Measurements from ENCODE around the gene DAND5. TPM values are rescaled to one million over a fixed set of nuclear protein-coding genes. Genes with fewer than 3 reads are reported as not detected.
A peak's percentile ranks its signal among the peaks of the same experiment; 100 is the strongest.

DAND5 gene
- polyA plus RNA-seq, 1 experiment, result not detected

GRCh38 chr19:12995596-12996405 lies 26.4 kb downstream of the DAND5 start:
- ChIA-PET CTCF (interaction anchor here (1.1 kb wide), 1 partner anchor 66 kb away, joined by 6 read pairs; no protein-coding TSS in a partner anchor), POLR2A (interaction anchor here (1.3 kb wide), 1 partner anchor 18 kb away, joined by 4 read pairs; no protein-coding TSS in a partner anchor)
- no peak for TF ChIP-seq CTCF (IDR thresholded peaks at IDR 0.05; ENCODE audit: low read depth, low read length)
- Histone ChIP-seq H3K27me3 (ENCODE audit: control insufficient read depth, insufficient read depth, low read length) (no peaks in the 10 kb centered on the region), H3K27ac (ENCODE audit: low read depth, low read length) (no peak overlapping the region), H3K4me3 (ENCODE audit: low read depth, low read length) (peak overlapping the region; percentile 89), H3K9me3 (ENCODE audit: control insufficient read depth, insufficient read depth, low read length) (no peaks in the 10 kb centered on the region; the same call in 1 of the 2 replicates)
- no peak for DNase-seq (ENCODE audit: low read depth, low spot score)

DNA sequence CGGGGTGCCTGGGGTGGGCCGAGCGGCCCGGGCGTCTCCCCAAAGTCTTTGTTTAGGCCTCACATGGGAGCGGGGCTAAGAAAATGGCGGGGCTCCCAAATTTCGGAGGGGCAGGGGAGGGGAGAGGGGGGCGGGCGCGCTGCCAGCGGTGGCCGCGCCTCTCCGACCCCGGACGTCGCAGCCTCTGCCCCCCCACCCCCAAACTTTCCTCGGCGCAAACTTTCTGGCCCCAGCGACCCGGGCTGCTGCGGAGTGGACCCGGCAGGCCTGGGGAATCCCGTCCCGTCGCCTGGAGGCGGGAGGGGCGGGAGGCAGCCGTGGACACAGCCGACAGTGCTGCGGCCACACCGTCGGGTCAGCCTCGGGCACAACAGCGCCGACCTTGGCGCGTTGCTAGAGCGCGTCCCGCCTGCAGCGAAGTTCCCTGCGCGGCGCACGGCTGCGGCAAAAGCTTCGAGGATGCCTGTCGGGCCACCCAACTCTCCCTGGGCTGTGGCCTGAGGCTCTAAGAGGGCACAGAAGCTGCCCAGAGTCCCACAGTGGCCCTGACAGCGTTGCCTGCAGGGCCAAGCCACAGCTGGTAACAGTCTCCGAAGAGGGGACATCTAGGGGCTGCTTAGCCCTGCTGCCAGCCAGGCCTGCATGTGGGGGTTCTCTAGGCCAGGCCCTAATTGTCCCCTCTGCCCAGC lies 27.2 kb downstream of the DAND5 start:
- DNase-seq (ENCODE audit: low read depth, low spot score), result no peak
- H3K4me3 ChIP-seq (ENCODE audit: low read depth, low read length), result peak overlapping the region; percentile 89
- H3K9me3 ChIP-seq (ENCODE audit: control insufficient read depth, insufficient read depth, low read length), result no peaks in the 10 kb centered on the region; the same call in 1 of the 2 replicates
- POLR2A ChIA-PET, result no interaction called here
- TF ChIP-seq CTCF (IDR thresholded peaks at IDR 0.05; ENCODE audit: low read depth, low read length), result no peak
- CTCF ChIA-PET, result interaction anchor here (1.1 kb wide), 1 partner anchor 65 kb away, joined by 6 read pairs; no protein-coding TSS in a partner anchor
- H3K27me3 ChIP-seq (ENCODE audit: control insufficient read depth, insufficient read depth, low read length), result no peaks in the 10 kb centered on the region
- no peak overlapping the region for H3K27ac ChIP-seq (ENCODE audit: low read depth, low read length)

- Histone ChIP-seq H3K4me3 (ENCODE audit: low read depth, low read length) (peak overlapping the region; percentile 89), H3K27me3 (ENCODE audit: control insufficient read depth, insufficient read depth, low read length) (no peaks in the 10 kb centered on the region), H3K9me3 (ENCODE audit: control insufficient read depth, insufficient read depth, low read length) (no peaks in the 10 kb centered on the region; the same call in 1 of the 2 replicates), H3K27ac (ENCODE audit: low read depth, low read length) (no peak overlapping the region)
- no peak for DNase-seq (ENCODE audit: low read depth, low spot score)
- POLR2A ChIA-PET, result no interaction called here
- CTCF ChIA-PET, result interaction anchor here (1.0 to 1.1 kb wide), 2 partner anchors 64 kb away, joined by 4 to 6 read pairs; no protein-coding TSS in a partner anchor
- no peak for TF ChIP-seq CTCF (IDR thresholded peaks at IDR 0.05; ENCODE audit: low read depth, low read length)
These were observed 28.0 kb downstream of the DAND5 start for GRCh38 chr19:12997179-12997966.

DNA sequence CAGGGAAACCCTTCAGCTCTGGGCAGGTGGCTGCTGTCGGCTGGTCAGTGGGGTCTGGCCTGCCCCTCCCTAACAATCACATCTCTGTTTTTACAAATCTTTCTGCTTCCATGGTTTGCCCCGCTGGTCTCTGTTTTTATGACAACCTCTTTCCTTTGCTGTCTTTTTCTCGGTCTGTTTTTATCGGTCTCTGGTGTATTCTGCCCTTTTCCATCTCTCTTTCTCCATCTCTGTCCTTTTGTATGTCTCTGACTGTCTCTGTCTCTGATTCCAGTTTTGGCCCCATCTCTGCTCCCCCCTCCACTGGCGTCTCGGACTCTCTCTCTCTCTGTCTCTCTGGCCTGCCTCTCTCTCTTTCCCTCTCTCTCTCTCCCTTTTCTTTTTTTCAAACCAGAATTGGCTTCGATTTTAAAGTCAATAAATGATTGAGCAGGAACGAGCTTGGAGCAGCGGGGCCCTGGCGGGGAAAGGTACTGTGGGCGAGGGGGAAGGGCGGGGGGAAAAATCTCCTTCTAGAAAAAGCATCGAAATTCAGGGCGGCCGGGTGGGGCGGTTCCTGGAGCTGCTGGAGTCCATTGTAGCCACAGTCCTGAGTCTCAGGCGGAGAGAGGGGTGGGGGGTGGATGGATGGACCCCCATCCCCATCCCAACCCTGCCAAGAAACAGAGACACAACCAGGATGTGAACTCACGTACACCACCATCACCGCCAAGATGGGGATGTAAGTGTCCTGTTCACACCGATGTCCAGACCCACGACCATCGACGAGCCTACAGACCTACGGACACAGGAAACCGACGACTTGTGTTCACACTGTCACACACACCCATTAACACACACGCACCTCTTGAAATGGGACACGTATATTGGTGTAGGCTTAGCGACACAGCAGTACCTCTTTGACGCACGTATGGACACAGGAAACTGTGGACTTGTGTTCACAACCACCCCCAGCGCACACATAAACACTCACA lies 28.9 kb downstream of the DAND5 start:
- Histone ChIP-seq H3K27me3 (ENCODE audit: control insufficient read depth, insufficient read depth, low read length) (no peaks in the 10 kb centered on the region), H3K4me3 (ENCODE audit: low read depth, low read length) (no peak overlapping the region), H3K9me3 (ENCODE audit: control insufficient read depth, insufficient read depth, low read length) (no peaks in the 10 kb centered on the region; the same call in 1 of the 2 replicates), H3K27ac (ENCODE audit: low read depth, low read length) (no peak overlapping the region)
- POLR2A ChIA-PET, result no interaction called here
- CTCF ChIA-PET, result interaction anchor here (1.0 kb wide), 1 partner anchor 63 kb away, joined by 4 read pairs; no protein-coding TSS in a partner anchor
- TF ChIP-seq CTCF (IDR thresholded peaks at IDR 0.05; ENCODE audit: low read depth, low read length), result no peak
- DNase-seq (ENCODE audit: low read depth, low spot score), result no peak

Data from AG04450 (cell line).